ENCODE results near the gene MPPE1. TPM values are rescaled to one million over a fixed set of nuclear protein-coding genes. Genes with fewer than 3 reads are reported as not detected.
A peak's percentile ranks its signal among the peaks of the same experiment; 100 is the strongest.

Gene MPPE1
- polyA plus RNA-seq, 3 donors: 53.4 to 96.8 (median 92.3) TPM

DNA sequence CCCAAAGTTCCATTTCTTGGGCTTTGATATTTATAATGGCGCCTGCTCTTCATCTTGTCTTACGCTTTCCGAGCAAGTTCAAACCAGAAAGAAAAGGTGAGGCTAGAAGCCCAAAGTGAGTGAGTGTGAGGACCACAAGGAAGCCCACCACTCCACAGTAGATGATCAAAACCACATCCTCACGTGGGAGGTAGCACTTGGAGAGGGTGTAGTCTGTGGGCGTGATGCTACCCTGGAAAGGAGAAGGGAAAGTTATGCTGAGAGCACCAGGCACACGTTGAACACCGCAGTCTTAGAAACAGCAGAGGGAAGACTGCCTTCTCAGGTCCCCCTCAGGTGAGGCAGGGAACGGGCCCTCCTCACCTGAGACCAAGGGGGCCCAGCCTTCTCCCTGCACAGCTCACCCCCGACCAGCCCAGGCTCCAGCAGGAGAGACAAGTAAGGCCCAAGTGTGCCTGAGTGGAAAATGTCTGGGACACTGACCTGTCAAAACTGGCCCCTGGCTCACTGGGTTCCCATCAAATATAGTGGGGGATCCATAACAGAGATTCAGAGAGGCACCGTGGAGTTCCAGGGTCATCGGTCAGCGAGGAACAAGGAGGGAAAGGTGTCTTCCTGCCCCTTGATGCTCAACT is 23.6 kb downstream of the MPPE1 start:
- Mint-ChIP-seq H3K9me3 (no peaks in the 10 kb centered on the region), H3K4me1 (peaks cover 53% of the 10 kb centered on the region), H3K4me3 (peak overlapping the region in 1 of 2 donors; percentile 34), H3K27me3 (ENCODE audit: low read depth in 3 of 3) (peaks cover 0 to 1% (median 0%) of the 10 kb centered on the region in 3 donors), H3K27ac (peak overlapping the region; percentile 88 to 95 (median 91)), H3K36me3 (peaks cover 50 to 65% of the 10 kb centered on the region in 2 donors)
- Histone ChIP-seq H3K27ac (ENCODE audit: low read depth in 1 of 2, low read length in 2 of 2) (peak overlapping the region; percentile 81 to 86), H2AFZ (ENCODE audit: insufficient read depth, low read depth, low read length, poor library complexity, severe bottlenecking) (peak overlapping the region; percentile 9), H3K4me2 (replicated peaks; ENCODE audit: extremely low read depth, low read length, poor library complexity, severe bottlenecking) (peak overlapping the region; percentile 1), H3K79me2 (ENCODE audit: insufficient read depth, low read length) (no peaks in the 10 kb centered on the region), H3K4me1 (ENCODE audit: control insufficient read depth in 1 of 2, insufficient read depth in 2 of 2, low read length in 2 of 2) (peaks cover 50 to 56% of the 10 kb centered on the region in 2 donors), H4K20me1 (ENCODE audit: insufficient read depth, low read length) (no peaks in the 10 kb centered on the region), H3K9ac (ENCODE audit: insufficient read depth, low read length, poor library complexity, severe bottlenecking) (no peak overlapping the region), H3K36me3 (replicated peaks in 1 of 2; ENCODE audit: control insufficient read depth in 1 of 2, insufficient read depth in 2 of 2, low read length in 2 of 2) (peaks cover 39 to 49% of the 10 kb centered on the region in 2 donors), H3K9me3 (replicated peaks in 1 of 2; ENCODE audit: control insufficient read depth in 1 of 2, insufficient read depth in 1 of 2, low read length in 2 of 2) (no peaks in the 10 kb centered on the region), H3K27me3 (ENCODE audit: control insufficient read depth in 2 of 2, insufficient read depth in 2 of 2, low read length in 2 of 2) (no peaks in the 10 kb centered on the region), H3K4me3 (replicated peaks in 1 of 3; ENCODE audit: low read depth in 2 of 3, low read length in 3 of 3) (peak overlapping the region in 1 of 3 experiments; percentile 51)
- WGBS (ENCODE audit: insufficient coverage): 74% methylated on average over 5 of the region's 12 CpGs
- no peak for TF ChIP-seq CTCF (IDR thresholded peaks at IDR 0.05)
- no peak for DNase-seq
- intact Hi-C loops (cut with micrococcal nuclease): no loop called here

DNA sequence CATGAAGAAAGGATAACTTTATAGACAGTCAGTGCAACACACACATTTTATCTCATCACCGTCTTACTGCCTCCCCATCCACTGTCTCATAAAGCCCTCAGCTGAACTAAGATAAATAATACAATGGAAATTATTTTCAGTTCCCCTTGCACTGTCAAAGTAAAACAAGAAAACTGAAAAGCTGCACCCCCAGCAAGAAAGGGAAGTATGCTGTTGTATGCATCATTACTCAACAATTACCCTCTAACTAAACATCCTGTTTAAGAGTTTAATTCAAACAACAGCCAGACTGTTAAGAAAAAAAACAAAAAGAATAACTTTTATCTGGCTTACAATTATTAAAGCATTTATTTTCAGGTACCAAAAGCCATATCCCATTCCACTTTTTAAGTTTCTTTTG is 25.0 kb downstream of the MPPE1 start:
- TF ChIP-seq CTCF (IDR thresholded peaks at IDR 0.05): no peak
- Histone ChIP-seq H3K27ac (ENCODE audit: low read depth in 1 of 2, low read length in 2 of 2) (peak overlapping the region; percentile 71 to 86), H3K79me2 (ENCODE audit: insufficient read depth, low read length) (no peaks in the 10 kb centered on the region), H4K20me1 (ENCODE audit: insufficient read depth, low read length) (no peaks in the 10 kb centered on the region), H3K27me3 (ENCODE audit: control insufficient read depth in 2 of 2, insufficient read depth in 2 of 2, low read length in 2 of 2) (no peaks in the 10 kb centered on the region), H3K4me3 (replicated peaks in 1 of 3; ENCODE audit: low read depth in 2 of 3, low read length in 3 of 3) (peak overlapping the region in 1 of 3 experiments; percentile 35), H3K36me3 (replicated peaks in 1 of 2; ENCODE audit: control insufficient read depth in 1 of 2, insufficient read depth in 2 of 2, low read length in 2 of 2) (peaks cover 25 to 35% of the 10 kb centered on the region in 2 donors), H3K9me3 (replicated peaks in 1 of 2; ENCODE audit: control insufficient read depth in 1 of 2, insufficient read depth in 1 of 2, low read length in 2 of 2) (no peaks in the 10 kb centered on the region), H3K9ac (ENCODE audit: insufficient read depth, low read length, poor library complexity, severe bottlenecking) (peak overlapping the region; percentile 1), H3K4me2 (replicated peaks; ENCODE audit: extremely low read depth, low read length, poor library complexity, severe bottlenecking) (peak overlapping the region; percentile 65), H3K4me1 (ENCODE audit: control insufficient read depth in 1 of 2, insufficient read depth in 2 of 2, low read length in 2 of 2) (peaks cover 50 to 56% of the 10 kb centered on the region in 2 donors), H2AFZ (ENCODE audit: insufficient read depth, low read depth, low read length, poor library complexity, severe bottlenecking) (no peak overlapping the region)
- H3K4me1 Mint-ChIP-seq: peaks cover 53% of the 10 kb centered on the region
- DNase-seq: peak; percentile 74 to 86 (median 81)
- intact Hi-C loops (cut with micrococcal nuclease): no loop called here
- peaks cover 37 to 55% of the 10 kb centered on the region in 2 donors for H3K36me3 Mint-ChIP-seq
- no CpG with 5 or more reads among the region's 1 CpG for WGBS (ENCODE audit: insufficient coverage)
- peak overlapping the region in 1 of 2 donors; percentile 55 for H3K4me3 Mint-ChIP-seq
- H3K27me3 Mint-ChIP-seq (ENCODE audit: low read depth in 3 of 3): peaks cover 0 to 1% (median 0%) of the 10 kb centered on the region in 3 donors
- H3K27ac Mint-ChIP-seq: peak overlapping the region; percentile 90 to 95 (median 94)
- H3K9me3 Mint-ChIP-seq: no peaks in the 10 kb centered on the region

Data from CD14-positive monocyte (primary cell).